ENCODE results near the gene HTR6.
"Not testable (repeated sequence)": the region's sequence is repeated elsewhere in the genome, so short reads cannot be mapped to it uniquely, and the experiment has no call there.

The HTR6 gene

DNA sequence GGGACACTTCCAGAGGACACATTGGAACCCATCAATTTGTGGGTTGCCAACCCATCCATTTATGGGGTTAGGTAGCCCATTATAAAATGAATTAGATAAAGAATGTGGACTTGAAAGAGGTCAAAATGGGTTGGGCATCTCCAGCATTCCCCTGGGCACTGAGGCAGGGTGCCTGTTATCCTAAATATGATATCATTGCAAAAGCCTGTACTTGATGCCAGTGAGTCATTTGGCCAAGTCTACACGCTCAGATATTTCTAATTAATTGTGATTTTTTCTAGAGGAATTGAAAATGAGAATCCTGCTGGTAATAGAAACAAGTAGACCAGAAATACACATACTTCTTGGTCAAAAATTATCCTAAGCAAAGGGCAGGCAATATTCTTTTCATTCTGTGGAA, 42.5 kb upstream of the HTR6 start:
- Histone ChIP-seq H3K36me3 (ENCODE audit: insufficient read depth, low read length) (peaks cover 44% of the 10 kb centered on the region), H3K27ac (no peak overlapping the region), H3K9me3 (ENCODE audit: low read depth, low read length) (no peaks in the 10 kb centered on the region), H3K9ac (ENCODE audit: insufficient read length) (no peak overlapping the region), H3K4me3 (no peak overlapping the region)
- TF ChIP-seq POLR2AphosphoS5 (IDR thresholded peaks at IDR 0.05; ENCODE audit: borderline replicate concordance, low read depth, low read length) = no peak
- TF ChIP-seq EZH2 (IDR thresholded peaks at IDR 0.05) = no peak
- no peak for TF ChIP-seq FOXP2 (optimal IDR thresholded peaks at IDR 0.05; ENCODE audit: control extremely low read depth, extremely low read length, insufficient read depth)
- DNase-seq (ENCODE audit: low read depth, low spot score) = no peak

DNA sequence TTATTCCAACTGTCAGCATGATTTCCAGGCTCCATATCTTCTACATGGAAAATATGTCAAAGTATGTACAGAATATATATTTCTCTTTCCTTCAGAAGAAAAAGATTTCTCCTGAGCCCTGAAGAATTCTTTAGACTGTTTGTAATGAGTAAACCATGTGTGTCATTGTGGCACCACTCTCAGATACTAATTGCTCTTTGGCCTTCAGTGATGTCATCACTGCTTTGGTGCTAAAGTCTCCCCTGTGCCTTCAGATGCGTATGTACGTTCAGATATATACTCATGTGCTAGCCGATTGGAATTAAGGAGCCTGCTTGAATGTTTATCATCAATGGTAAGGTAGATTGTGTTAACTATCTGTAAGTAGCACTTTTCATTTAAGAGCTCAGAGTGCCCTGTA, 41.2 kb upstream of the HTR6 start:
- TF ChIP-seq EZH2 (IDR thresholded peaks at IDR 0.05) = no peak
- no peak for TF ChIP-seq FOXP2 (optimal IDR thresholded peaks at IDR 0.05; ENCODE audit: control extremely low read depth, extremely low read length, insufficient read depth)
- TF ChIP-seq POLR2AphosphoS5 (IDR thresholded peaks at IDR 0.05; ENCODE audit: borderline replicate concordance, low read depth, low read length) = no peak
- Histone ChIP-seq H3K4me3 (no peak overlapping the region), H3K27ac (no peak overlapping the region), H3K9ac (ENCODE audit: insufficient read length) (no peak overlapping the region), H3K9me3 (ENCODE audit: low read depth, low read length) (no peaks in the 10 kb centered on the region), H3K36me3 (ENCODE audit: insufficient read depth, low read length) (peaks cover 47% of the 10 kb centered on the region)
- DNase-seq (ENCODE audit: low read depth, low spot score) = no peak

DNA sequence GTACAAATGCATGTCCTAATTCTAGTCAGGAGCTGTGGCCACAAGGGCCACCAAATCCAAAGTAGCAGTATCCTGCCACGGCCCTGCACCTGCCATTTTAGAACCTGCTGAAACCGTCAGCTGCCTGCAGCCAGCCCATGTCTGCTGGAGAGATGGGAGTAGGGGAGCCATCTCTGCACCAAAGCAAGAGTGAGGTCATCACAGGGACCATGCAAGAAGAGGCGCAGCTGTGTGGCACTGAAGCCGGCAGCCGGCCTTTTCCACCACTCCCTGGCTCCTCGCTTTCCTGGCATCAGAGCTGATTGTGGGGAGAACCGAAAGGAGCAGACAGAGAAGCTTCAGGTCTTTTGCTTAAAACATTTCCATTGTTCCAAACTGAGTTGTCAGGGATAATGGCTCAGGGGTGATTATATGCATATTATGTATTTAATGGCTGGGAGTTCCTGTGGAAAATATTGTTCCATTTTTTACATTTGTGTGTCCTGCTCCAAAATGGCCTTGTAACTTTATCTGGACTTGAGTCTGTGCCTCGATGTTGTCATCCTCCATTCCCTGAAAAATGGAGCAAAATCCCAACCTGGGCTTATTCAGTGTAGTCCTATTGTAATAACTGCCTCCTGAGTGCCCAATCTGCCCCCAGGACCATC, 39.3 kb upstream of the HTR6 start:
- H3K9me3 ChIP-seq (ENCODE audit: low read depth, low read length) = no peaks in the 10 kb centered on the region
- no peak overlapping the region for H3K4me3 ChIP-seq
- TF ChIP-seq EZH2 (IDR thresholded peaks at IDR 0.05) = no peak
- no peak for TF ChIP-seq POLR2AphosphoS5 (IDR thresholded peaks at IDR 0.05; ENCODE audit: borderline replicate concordance, low read depth, low read length)
- no peak for TF ChIP-seq FOXP2 (optimal IDR thresholded peaks at IDR 0.05; ENCODE audit: control extremely low read depth, extremely low read length, insufficient read depth)
- H3K27ac ChIP-seq = no peak overlapping the region
- H3K36me3 ChIP-seq (ENCODE audit: insufficient read depth, low read length) = peaks cover 47% of the 10 kb centered on the region
- H3K9ac ChIP-seq (ENCODE audit: insufficient read length) = no peak overlapping the region
- no peak for DNase-seq (ENCODE audit: low read depth, low spot score)

DNA sequence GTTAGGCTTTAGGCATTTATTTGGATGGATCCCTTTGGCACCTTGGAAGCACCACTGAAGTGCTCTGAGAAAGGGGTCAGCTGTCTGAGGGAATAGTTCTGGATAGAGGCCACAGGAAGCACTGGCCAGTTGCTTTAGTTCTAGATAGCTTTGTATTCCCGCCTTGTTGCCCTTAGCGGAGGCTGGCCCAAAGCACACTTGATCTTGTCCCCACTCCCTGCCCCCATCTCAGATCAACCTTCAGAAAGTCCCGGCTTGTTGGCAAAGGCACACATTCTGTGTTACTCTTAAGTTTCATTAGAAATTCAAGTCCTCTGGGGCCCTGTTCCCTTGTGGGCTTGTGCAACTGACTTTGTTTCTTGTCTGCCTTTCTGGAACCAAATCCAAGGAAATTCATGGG, 35.8 kb upstream of the HTR6 start:
- no peaks in the 10 kb centered on the region for H3K9me3 ChIP-seq (ENCODE audit: low read depth, low read length)
- H3K4me3 ChIP-seq = no peak overlapping the region
- H3K36me3 ChIP-seq (ENCODE audit: insufficient read depth, low read length) = peaks cover 35% of the 10 kb centered on the region
- DNase-seq (ENCODE audit: low read depth, low spot score) = no peak
- TF ChIP-seq EZH2 (IDR thresholded peaks at IDR 0.05) (no peak), POLR2AphosphoS5 (IDR thresholded peaks at IDR 0.05; ENCODE audit: borderline replicate concordance, low read depth, low read length) (no peak)
- no peak overlapping the region for H3K27ac ChIP-seq
- H3K9ac ChIP-seq (ENCODE audit: insufficient read length) = no peak overlapping the region

DNA sequence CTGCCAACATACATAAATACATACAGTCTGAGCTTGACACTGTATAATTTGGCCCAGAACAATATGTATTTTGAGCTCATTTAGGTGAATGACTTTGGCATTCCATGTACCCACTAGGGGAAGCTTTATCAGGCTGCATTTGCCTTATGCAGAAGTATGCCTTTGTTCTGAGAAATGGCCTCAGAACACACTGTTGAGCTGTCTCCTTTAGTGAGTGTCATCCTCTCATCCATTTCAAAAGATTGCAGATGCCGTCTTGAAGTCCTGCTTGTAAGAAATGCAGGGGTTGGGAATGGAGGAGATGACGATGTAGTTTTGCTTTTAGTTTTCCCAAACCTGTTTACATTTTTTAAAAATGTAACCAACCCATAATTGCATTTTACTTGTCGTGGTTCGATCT, 35.3 kb upstream of the HTR6 start:
- H3K27ac ChIP-seq = no peak overlapping the region
- TF ChIP-seq FOXP2 (optimal IDR thresholded peaks at IDR 0.05; ENCODE audit: control extremely low read depth, extremely low read length, insufficient read depth) (no peak), EZH2 (IDR thresholded peaks at IDR 0.05) (no peak), POLR2AphosphoS5 (IDR thresholded peaks at IDR 0.05; ENCODE audit: borderline replicate concordance, low read depth, low read length) (no peak)
- no peak overlapping the region for H3K9ac ChIP-seq (ENCODE audit: insufficient read length)
- DNase-seq (ENCODE audit: low read depth, low spot score) = no peak
- H3K36me3 ChIP-seq (ENCODE audit: insufficient read depth, low read length) = peaks cover 35% of the 10 kb centered on the region
- no peak overlapping the region for H3K4me3 ChIP-seq
- no peaks in the 10 kb centered on the region for H3K9me3 ChIP-seq (ENCODE audit: low read depth, low read length)

DNA sequence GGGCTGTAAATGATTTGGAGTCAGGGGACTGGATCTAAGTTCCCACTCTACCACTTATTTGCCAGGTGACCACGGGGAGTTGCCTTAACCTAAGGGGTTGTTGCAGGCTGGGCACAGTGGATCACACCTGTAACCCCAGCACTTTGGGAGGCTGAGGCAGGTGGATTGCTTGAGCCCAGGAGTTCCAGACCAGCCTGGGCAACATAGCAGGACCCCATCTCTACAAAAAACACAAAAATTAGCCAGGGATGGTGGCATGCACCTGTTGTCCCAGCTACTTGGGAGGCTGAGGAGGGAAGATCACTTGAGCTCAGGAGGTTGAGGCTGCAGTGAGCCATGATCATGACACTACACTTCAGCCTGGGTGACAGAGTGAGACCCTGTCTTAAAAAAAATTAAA, 34.5 kb upstream of the HTR6 start:
- peaks cover 26% of the 10 kb centered on the region for H3K36me3 ChIP-seq (ENCODE audit: insufficient read depth, low read length)
- not testable (repeated sequence) for H3K4me3 ChIP-seq; H3K9me3 ChIP-seq (ENCODE audit: low read depth, low read length); H3K9ac ChIP-seq (ENCODE audit: insufficient read length); H3K27ac ChIP-seq; DNase-seq (ENCODE audit: low read depth, low spot score)

DNA sequence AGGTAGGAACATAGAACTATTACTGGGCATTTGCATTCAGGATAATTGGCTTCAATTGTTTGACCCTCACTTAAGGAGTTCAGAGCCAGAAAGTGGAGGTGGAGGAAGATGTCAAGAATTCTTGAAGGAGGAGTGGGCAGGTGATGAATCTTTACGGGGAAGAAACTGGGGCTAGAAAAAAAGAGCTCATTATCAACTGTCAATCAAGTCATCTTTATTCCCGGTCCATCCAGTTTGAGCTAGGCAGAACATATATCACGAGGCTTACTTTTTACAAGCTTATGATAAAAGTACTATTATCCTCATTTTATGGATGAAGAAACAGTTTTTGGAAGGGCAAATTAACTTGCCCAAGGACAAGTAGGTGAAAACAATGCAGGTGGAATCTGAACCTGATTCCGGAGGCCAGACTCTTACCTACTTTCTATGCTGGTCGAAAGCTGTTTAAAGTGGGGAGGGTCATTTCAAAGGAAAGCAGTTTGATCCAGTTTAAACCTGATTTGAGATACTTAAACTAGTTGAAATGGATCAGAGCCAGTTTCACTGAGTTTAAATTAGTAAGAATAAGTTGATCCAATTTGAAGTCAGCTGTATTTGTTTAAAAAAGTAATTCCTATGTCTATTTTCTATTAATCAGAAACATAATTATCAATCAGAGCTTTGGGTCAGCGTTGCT, 33.8 kb upstream of the HTR6 start:
- TF ChIP-seq POLR2AphosphoS5 (IDR thresholded peaks at IDR 0.05; ENCODE audit: borderline replicate concordance, low read depth, low read length) (no peak), FOXP2 (optimal IDR thresholded peaks at IDR 0.05; ENCODE audit: control extremely low read depth, extremely low read length, insufficient read depth) (no peak), EZH2 (IDR thresholded peaks at IDR 0.05) (no peak)
- no peaks in the 10 kb centered on the region for H3K9me3 ChIP-seq (ENCODE audit: low read depth, low read length)
- no peak for DNase-seq (ENCODE audit: low read depth, low spot score)
- no peak overlapping the region for H3K27ac ChIP-seq
- peaks cover 20% of the 10 kb centered on the region for H3K36me3 ChIP-seq (ENCODE audit: insufficient read depth, low read length)
- no peak overlapping the region for H3K9ac ChIP-seq (ENCODE audit: insufficient read length)
- no peak overlapping the region for H3K4me3 ChIP-seq

DNA sequence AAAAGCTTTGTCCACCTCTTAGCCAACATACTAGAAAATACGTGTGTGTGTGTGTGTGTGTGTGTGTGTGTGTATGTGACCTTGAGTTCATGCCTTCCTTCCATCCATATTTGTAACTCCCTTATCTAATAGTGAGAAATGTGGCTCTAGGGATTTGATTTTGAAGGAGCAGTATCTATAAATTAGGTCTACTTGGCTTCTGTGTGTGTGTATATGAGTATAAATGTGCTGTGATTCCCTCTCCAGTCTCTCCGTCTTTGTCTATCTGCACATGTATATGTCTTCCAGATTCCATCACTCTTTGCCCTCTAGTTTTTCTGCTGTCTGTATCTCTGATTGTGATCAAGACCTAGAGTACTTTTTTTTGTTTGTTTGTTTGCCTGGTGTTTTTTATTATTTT, 32.5 kb upstream of the HTR6 start:
- no peak overlapping the region for H3K9ac ChIP-seq (ENCODE audit: insufficient read length)
- H3K27ac ChIP-seq = no peak overlapping the region
- H3K36me3 ChIP-seq (ENCODE audit: insufficient read depth, low read length) = peaks cover 6% of the 10 kb centered on the region; the same call in 1 of the 2 replicates
- no peak overlapping the region for H3K4me3 ChIP-seq
- no peaks in the 10 kb centered on the region for H3K9me3 ChIP-seq (ENCODE audit: low read depth, low read length)
- no peak for DNase-seq (ENCODE audit: low read depth, low spot score)
- TF ChIP-seq EZH2 (IDR thresholded peaks at IDR 0.05) (no peak), FOXP2 (optimal IDR thresholded peaks at IDR 0.05; ENCODE audit: control extremely low read depth, extremely low read length, insufficient read depth) (no peak), POLR2AphosphoS5 (IDR thresholded peaks at IDR 0.05; ENCODE audit: borderline replicate concordance, low read depth, low read length) (no peak)

DNA sequence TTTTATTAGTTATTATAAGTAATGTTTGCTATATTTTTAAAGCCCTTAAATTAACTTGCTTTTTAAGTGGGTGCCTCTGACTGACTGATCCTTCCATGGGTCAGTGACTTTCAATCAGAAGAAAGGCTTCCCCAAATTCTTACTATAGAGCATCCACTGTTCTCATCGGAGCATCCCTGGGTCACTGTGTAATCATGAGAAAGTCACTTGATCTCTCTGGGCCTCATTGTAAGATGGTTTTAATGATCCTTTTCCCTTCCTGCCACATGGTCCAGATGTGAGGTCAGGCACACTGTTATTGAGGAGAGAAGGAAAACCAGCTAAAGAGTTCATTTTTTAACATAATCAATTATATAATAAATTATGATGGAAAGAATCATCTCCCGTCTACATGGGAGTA, 31.6 kb upstream of the HTR6 start:
- Histone ChIP-seq H3K36me3 (ENCODE audit: insufficient read depth, low read length) (no peaks in the 10 kb centered on the region), H3K9me3 (ENCODE audit: low read depth, low read length) (no peaks in the 10 kb centered on the region), H3K4me3 (no peak overlapping the region), H3K27ac (no peak overlapping the region), H3K9ac (ENCODE audit: insufficient read length) (no peak overlapping the region)
- TF ChIP-seq EZH2 (IDR thresholded peaks at IDR 0.05) = no peak
- no peak for TF ChIP-seq FOXP2 (optimal IDR thresholded peaks at IDR 0.05; ENCODE audit: control extremely low read depth, extremely low read length, insufficient read depth)
- TF ChIP-seq POLR2AphosphoS5 (IDR thresholded peaks at IDR 0.05; ENCODE audit: borderline replicate concordance, low read depth, low read length) = no peak
- no peak for DNase-seq (ENCODE audit: low read depth, low spot score)

DNA sequence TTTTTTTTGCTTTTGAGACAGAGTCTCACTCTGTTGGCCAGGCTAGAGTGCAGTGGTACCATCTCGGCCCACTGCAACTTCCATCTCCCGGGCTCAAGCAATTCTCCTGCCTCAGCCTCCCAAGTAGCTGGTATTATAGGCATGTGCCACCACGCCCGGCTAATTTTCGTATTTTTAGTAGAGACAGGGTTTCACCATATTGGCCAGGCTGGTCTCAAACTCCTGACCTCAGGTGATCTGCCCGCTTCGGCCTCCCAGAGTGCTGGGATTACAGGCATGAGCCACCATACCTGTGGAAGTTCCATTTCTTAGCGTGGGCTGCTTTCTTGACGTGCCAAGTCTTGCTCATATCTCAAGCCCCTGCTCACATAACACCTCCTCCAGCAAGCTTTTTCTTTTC, 29.6 kb upstream of the HTR6 start:
- H3K9me3 ChIP-seq (ENCODE audit: low read depth, low read length); DNase-seq (ENCODE audit: low read depth, low spot score); H3K4me3 ChIP-seq; H3K9ac ChIP-seq (ENCODE audit: insufficient read length); H3K27ac ChIP-seq; H3K36me3 ChIP-seq (ENCODE audit: insufficient read depth, low read length): not testable (repeated sequence)

Data from SK-N-MC (cell line).